Effector CD8-positive, alpha-beta T cell (primary cell): ENCODE measurements around the gene MYH9.
"Not testable (repeated sequence)": the region's sequence is repeated elsewhere in the genome, so short reads cannot be mapped to it uniquely, and the experiment has no call there.

Source experiments
- DNase-seq: peaks from one replicate; lab custom pipeline; 2025; lab: John Stamatoyannopoulos, UW
- total RNA-seq, 4 experiments: gene quantifications; one replicate each; lab custom pipeline; 2026; lab: John Stamatoyannopoulos, UW

MYH9 gene
- 1,833 to 3,963 (median 3,246) reads per million in 4 experiments for total RNA-seq

DNA sequence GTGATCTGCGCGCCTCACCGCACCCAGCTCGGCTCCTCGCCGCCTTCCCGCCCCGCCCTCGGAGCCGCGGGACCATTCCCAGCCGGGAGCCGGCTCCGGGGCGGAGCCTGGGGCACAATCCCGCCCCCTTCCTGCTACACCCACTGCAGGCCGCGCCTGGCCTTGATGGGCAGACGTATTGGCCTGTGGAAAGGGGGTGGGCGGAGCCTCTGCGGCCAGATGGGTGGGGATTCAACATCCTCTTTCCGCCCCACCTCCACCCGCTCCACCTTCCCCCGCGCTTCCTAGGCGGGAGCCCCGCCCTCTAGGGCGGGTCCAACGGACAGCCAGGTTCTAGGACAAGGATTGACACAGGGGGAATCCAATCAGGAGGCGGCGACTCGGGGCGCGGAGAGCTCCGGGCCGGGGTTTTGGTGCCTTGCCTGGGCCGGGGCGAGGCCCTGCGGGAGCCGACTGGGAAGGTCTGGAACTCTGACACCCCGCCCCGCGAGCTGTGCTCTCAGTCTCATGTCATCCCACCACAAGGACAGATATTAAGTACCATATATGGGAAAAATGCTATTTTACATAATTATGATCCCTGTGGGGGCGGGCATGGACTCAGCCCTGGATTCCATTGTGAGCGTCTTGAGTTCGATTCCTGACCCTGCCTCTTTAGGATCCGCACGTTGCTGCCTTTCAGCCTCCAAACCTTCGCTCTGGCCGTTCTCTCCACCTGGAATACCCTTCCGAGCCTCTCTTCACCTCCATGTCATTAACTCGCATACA lies at the start of gene MYH9:
TSS of gene MYH9 (minus strand) at position 9 of the 768 bp plus-strand sequence. CDS start 38,731 bp downstream, outside the sequence.
- peak; percentile 99 for DNase-seq

DNA sequence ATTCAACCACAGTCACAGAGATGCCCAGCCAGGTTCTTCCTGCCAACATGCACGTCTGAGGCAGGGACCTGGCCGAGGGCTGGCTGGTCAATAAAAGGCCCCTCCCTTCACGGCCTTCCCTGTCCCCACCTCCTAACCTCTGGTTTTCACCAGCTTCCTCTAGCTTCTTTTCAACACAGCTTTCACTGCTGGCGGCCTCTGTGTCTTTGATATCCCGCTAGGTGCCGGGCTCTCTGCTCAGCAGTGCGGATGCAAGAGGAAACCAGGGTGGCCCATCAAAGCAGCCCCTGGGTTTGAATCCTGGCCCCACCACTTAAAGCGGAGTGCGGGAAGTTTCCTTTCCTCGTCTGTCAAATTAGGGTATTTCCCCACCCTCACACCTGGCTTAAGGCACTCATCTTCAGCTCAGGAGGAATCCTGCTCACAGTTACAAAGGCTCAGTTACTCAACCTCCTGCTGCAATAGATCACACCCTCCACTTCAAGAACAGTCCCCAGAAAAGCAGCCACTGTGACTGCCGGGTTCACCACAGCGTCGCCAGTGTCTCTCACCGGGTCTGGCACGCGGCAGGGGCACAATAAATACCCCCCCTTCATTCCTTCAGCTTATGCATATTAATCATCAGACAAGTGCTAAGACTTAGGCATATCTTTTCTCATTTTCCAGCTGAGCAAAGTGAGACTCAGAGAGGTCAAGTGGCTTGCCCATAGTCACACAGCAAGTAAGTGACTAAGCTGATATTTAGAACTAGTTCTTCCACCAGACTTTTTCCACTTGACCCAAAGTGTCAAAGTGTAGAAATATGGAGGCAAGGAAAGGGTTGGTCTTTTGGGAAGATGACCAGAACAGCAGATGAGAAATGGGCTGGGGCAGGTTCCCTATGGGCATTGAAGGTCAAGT lies 48.0 kb upstream of the MYH9 start:
- DNase-seq, result peak; percentile 66

DNA sequence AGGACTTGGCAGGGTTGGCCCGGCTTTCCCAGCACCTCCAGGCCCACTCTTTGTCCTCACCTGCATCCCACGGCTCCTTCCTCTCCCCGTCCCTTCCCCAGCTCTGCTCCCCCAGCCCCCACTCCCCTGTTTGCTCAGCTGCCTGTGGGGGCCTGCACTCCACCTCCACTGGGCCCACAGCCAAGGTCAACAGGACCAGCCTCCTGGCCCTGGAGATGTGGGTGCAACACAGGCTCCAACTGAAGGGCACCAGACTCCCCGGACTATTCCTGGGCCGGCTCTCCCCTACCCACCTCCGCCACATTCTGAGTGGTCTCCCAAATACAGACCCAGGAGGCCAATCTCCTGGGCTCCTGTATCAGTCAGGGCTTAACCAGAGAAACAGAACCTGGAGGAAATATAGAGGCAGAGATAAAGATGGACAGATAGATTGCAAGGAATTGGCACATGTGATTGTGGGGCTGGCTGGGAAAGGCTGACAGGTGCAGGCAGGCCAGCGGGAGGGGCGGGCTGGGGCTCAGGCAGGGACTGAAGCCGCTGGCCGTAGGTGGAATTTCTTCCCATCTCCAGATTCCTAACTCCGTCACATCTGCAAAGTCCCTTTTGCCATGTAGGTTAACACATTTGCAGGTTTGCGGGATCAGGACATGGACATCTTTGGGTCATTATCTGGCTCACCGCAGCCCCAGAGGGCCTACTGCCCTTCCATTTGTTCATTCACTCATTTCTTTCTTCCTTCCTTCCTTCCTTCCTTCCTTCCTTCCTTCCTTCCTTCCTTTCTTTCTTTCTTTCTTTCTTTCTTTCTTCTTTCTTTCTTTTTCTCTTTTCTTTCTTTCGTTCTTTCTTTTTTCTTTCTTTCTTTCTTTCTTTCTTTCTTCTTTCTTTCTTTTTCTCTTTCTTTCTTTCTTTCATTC lies 45.8 kb upstream of the MYH9 start:
- no peak for DNase-seq

DNA sequence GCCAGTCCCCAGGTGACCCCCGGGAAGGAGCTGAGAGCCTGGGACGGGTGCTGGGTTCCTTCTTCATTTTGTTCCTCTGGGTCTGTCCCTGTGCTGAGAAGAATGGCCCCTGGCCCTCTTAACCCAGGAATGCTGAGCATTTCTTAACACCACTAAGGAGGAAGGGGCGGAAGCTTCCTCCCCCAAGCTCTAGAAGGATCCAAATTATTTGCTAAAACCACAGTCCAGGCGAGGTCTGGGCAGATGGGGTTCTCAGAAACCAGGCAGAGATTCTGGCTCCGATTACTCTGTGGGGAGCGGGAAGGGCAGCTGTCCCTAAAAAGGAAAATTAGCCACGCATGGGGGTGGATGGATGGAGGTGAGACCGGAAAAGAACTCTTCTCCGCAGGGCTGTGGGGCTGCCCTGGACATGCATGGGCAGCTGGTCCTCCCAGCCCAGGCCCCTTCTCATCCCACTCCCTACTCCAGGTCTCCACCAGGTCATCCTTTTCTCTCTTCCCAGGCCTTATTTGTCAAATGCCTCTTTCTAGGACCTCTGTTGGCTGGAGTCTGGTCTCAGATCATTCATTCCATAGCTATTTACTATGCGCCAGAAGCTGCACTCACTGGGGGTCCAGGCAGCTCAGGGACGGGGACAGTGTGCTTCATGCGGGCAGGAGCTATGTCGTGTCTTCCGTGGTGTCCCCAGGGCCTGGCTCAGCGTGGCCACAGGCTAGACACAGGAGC lies 45.0 kb upstream of the MYH9 start:
- no peak for DNase-seq

DNA sequence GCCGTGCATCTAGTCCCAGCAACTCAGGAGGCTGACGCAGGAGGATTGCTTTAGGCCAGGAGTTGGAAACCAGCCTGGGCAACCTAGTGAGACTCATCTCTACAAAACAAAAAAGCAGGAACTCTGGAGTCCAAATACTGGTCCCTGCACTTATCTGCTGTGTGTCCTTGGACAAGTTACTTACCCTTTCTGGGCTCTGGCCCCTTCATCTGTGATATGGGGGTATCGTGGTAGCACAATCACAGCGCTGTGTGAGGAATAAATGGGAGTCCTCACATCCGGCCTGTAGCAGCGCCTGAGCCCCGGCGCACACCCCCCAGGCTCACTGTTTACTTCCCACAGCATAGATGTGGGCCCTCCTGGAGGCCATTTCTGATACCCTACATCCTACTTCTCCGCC lies 44.2 kb upstream of the MYH9 start:
- no peak for DNase-seq

DNA sequence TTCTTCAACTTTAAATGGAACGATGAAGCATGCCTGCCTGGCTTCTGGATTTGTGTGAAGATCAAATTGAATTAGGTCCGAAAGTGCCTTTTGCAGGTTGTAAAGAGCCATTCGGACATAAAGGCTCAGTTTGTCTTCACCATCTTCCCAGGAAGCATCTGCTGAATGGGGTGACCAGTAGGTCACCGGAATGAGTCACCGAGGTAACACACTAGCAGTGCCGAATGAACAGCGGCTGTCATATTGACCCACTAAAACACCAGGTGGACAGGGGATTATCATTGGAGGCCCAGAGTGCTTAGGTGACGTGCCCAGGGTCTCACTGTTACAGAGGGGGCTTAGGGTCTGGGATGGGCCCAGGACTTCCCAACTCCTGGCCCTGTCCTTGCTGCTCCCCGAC lies 43.1 kb upstream of the MYH9 start:
- no peak for DNase-seq

DNA sequence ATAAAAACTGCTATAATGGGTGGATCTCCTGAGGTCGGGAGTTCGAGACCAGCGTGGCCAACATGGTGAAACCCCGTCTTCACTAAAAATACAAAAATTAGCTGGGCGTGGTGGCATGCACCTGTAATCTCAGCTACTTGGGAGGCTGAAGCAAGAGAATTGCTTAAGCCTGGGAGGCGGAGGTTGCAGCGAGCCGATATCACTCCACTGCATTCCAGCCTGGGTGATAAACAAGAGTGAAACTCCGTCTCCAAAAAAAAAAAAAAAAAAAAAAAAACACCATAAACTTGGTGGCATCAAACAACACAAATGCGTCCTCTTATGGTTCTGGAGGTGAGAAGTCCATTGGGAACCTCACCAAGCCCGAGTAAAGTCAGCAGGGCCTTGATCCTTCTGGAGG lies 40.2 kb upstream of the MYH9 start:
- DNase-seq, result not testable (repeated sequence)

DNA sequence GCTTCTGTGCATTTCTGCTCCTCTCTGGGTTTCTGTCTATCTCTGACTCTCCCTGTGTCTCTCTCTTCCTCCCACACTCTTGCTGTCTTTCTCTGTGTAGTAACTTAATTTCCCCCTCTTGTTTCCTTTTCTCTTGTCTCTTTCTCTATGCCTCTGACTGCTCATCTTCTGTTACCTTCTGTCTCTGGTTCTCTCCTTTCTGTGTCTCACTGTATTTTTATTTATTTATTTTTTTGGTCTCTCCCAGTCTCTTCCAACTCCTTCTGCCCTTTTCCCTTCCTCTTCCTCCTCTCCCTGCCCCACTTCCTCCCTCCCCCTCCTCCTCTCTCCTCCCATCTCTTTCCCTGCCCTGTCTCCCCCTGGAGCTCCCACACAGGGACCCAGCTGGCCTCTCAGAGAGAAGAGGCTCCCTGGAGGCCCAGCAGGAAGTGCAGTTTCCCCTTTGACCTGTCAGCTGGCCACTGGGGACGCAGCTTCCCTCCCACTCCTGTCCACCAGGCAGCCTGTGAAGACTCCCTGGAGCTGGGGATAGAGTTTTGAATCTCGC lies 38.3 kb upstream of the MYH9 start:
- no peak for DNase-seq

DNA sequence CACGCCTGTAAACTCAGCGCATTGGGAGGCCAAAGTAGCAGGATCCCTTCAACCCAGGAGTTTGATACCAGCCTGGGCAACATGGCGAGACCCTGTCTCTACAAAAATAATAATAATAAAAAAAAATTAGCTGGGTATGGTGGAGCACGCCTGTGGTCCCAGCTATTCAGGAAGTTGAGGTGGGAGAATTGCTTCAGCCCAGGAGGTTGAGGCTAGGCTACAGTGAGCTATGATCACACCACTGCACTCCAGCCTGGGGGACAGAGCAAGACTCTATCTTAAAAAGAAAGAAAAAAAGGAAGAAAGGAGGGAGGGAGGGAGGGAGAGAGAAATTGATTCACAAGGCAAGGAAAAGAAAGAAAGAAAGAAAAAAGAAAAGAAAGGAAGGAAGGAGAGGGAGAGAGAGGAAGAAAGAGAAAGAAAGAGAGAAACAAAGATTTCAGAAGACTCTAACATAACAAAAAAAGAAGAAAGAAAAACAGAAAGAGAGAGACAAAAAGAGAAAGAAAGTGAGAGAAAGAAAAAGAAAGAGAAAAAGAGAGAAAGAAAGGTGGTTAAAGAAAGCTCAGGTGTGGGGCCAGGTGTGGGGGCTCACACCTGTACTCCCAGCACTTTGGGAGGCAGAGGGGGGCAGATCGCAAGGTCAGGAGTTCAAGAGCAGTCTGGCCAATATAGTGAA lies 37.3 kb upstream of the MYH9 start:
- DNase-seq, result no peak

DNA sequence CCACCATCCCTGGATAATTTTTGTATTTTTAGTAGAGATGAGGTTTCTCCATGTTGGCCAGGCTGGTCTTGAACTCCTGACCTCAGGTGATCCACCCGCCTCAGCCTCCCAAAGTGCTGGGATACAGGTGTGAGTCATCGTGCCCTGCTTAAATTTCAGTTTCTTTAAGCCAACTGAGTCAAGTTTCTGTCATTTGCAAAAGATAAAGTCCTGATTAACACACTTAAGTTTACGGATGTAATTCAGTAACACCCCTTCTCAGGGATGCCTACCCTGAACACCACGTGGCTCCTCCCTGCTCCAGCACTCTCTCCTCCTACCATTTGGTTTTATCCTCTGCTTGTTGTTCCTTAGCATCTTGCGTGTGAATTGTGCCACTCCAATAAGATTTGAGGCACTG lies 36.7 kb upstream of the MYH9 start:
- not testable (repeated sequence) for DNase-seq

DNA sequence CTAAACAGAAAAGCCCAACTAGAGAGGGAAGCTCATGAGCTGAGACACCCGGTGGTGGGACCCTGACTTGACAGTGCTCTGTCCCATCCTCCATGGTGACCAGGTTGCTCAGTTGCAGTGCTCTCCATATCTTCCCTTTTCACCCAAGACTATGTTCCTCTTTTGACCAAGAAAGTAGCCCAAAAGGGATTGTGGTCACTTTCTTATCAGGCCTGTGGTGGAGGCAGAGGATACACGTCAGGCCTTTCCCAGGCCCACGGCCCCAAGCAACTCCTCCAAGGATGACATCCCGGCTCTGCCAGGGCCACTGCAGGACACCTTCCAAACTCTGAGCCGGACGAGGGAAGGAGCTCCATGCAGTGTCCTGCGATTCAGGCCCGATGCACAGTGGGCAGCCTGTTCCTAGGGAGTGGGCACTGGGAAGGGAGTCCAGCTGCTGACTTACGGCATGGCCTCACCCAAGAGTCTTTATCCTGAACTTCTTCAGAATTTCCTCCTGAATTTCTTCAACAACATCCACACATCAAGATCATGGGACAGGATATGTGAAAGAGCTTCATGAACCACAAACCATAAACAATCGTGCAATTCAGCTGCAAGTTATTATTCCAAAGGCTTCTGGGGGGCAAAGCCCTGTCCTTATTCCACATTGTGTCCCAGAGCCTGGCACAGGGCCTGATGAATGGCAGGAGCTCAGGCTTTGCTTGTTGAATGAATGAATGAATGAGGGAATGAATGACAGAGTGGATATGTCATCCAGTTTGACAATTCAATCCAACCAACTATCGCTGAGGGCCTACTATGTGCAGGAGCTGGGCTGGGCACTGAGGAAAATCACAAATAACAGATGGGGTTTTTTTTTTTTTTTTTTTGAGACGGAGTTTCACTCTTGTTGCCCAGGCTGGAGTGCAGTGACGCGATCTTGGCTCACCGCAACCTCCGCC lies 36.0 kb upstream of the MYH9 start:
- DNase-seq, result no peak

DNA sequence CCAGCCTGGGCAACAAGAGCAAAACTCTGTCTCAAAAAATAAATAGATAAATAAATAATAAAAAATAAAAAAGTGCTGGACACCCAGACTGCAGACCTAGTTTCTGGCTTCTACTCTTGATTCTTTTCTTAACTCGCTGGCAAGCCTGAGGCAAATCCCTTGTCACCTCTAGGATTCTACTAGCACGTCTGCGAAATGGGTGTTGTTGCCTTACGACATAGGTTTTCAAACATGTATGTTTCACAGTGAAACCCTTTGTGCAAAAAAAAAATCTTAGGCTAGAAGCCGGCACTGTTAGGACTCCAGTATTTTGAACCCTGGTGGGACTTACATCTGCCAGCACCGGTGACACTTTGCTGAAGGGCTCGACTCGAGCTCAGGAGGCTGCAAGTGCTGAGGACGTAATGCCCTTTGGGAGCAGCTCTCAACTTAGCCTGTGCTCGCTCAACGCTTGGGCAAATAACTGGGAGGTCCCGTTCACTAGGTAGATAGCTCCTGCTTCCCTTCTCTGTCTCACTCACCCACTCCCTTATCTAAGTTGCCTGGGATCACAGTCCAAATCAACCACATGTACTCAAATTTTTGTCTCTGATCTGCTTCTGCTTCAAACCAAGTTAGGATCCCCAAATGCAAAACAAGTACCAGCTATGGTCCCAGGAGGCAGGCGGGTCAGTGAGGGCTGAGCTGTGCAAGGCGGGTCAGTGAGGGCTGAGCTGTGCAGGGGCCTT lies 34.7 kb upstream of the MYH9 start:
- DNase-seq, result no peak

DNA sequence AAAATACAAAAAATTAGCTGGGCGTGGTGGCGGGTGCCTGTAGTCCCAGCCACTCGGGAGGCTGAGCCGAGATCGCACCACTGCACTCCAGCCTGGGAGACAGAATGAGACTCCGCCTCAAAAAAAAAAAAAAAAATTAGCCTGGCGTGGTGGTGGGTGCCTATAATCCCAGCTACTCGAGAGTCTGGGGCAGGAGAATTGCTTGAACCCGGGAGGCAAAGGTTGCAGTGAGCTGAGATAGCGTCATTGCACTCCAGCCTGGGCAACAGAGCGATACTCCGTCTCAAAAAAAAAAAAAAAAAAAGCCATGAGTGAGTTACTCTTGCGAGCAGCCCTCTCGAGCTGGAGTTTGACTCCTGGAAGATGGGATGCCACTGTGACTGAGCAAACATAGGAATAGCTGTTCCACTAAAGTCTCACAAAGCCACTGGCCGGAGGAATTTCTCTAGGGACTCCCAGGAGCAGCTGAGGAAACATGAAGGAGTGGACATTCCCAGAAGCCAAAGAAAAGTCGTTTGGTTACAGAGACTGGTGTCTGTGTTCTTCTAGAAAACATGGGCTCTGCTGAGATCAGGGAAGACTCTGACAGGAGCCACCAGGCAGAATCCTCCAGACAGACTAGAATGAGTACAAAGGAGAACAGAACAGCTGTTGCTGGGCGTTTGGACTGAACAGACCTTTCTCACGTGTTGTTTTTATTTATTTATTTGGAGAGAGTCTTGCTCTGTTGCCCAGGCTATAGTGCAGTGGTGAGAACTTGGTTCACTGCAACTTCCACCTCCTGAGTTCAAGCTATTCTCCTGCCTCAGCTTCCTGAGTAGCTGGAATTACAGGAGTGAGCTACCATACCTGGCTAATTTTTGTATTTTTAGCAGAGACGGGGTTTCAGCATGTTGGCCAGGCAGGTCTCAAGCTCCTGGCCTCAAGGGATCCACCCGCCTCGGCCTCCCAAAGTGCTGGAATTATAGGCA lies 32.4 kb upstream of the MYH9 start:
- no peak for DNase-seq

DNA sequence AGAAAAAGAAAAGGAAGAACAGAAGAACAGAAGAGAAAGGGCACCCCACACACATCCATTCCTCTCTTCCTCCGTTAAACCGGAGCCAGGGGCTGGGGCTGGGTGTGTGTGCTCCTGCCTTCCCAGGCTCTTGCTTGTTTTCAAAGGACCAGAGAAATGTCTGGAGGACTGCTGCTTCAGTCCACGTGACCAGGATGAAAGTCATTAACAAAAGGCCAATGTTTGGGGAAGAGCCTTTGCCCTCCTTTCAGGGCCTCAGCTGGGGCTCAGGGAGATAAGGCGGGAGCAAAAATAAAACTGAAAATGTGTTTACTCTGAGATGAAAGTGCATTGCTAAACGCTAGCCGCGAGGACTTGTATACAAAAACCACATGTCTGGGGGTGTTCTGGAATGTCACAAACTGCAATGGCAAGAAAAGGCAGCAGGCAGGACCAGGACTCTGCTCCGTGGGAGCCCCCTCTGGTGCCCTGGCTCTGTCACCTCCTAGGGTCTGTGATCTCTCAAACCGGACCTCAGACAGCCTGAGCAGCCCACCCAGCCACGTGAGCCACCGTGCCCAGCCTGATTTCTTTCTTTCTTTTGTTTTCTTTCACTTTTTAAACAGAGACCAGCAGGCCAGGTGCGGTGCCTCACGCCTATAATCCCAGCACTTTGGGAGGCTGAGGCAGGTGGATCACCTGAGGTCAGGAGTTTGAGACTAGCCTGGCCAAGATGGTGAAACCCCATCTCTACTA lies 31.6 kb upstream of the MYH9 start:
- no peak for DNase-seq

DNA sequence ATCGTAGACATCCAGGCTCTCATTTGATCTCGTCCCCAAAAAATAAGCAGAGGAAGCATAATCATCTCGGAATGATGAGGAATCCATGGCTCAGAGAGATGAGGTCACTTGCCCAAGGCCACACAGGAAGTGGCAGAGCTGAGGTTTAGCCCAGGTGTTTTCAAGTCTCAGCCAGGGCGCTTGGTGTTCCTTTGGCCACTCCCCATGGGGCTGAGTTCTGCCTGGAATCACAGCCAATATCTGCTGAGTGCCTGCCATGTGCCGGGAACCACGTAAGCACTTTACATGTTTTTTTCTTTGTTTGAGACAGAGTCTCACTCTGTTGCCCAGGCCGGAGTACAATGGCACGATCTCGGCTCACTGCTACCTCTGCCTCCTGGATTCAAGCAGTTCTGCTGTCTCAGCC lies 29.5 kb upstream of the MYH9 start:
- no peak for DNase-seq

DNA sequence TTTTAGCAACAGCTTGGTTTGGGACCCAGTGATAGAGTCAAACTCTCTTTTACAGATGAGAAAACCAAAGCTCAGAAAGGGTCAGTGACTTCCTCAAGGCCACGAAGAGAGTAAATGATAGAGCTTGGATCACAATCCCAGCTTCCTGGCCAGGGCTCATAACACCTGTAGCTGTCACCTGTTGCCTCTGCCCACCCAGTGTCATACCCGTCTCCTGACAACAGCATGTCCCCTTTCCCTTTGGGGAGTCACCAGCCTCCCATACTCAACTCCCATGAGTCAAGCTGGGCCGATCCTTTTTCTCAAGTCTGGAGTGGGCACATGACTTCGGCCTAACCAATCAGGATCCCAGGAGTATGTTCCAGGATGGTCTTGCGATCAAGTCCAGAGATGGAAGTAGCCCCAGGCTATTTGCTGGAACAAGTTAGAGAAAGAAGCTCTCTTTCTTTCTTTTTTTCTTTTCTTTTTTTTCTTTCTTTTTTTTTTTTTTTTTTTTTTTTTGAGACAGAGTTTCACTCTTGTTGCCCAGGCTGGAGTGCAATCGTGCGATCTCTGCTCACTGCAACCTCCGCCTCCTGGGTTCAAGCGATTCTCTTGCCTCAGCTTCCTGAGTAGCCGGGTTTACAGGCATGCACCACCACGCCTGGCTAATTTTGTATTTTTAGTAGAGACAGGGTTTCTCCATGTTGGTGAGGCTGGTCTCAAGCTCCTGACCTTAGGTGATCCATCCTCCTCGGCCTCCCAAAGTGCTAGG lies 27.8 kb upstream of the MYH9 start:
- no peak for DNase-seq
